Right cardiac atrium (tissue), 5 donors: Measurements from ENCODE around the gene MYO5B. TPM values are rescaled to one million over a fixed set of nuclear protein-coding genes. Genes with fewer than 3 reads are reported as not detected.

Source experiments
- ATAC-seq, 2 donors: fragments of 200-7000 bp; cut with Tn5 transposase; one replicate each; pipeline versions ENCODE4 v1.8.0 to v1.9.1; 2020; ENCODE audit warnings: moderate library complexity in 2 of 2, mild to moderate bottlenecking in 1 of 2
- DNase-seq, 3 donors: peaks; one replicate each; pipeline ENCODE4 v3.0.0-alpha.2; 2020
- H3K27ac ChIP-seq: one replicate; pipeline ENCODE4 v1.5.1; 2013; ENCODE audit warnings: mild to moderate bottlenecking, low read length, control low read depth, moderate library complexity
- H3K27me3 ChIP-seq: one replicate; pipeline ENCODE4 v1.6.1; 2013; ENCODE audit not compliant: control insufficient read depth, insufficient read depth
- H3K4me1 ChIP-seq: one replicate; pipeline ENCODE4 v1.6.1; 2013; ENCODE audit warnings: low read length; ENCODE audit not compliant: control insufficient read depth, insufficient read depth
- H3K4me3 ChIP-seq: one replicate; pipeline ENCODE4 v1.5.1; 2013; ENCODE audit warnings: low read length, control low read depth
- H3K9me3 ChIP-seq: one replicate; pipeline ENCODE4 v1.6.1; 2013; ENCODE audit warnings: low read length; ENCODE audit not compliant: control insufficient read depth
- WGBS: extraction: QIAGEN DNeasy Blood & Tissue Kit; methylation state at CpG from one replicate; pipeline ENCODE4 v1.1.7; 2013; 5-methylcytosine and 5-hydroxymethylcytosine counted together
- intact Hi-C, 4 donors: fragments of 100-400 bp; cut with DNase I; formaldehyde crosslinking; loops; one replicate each; pipeline versions ENCODE4 v1.11.0 to v1.14.0; 2022 to 2023
- polyA plus RNA-seq: library from polyadenylated mRNA; stranded (reverse); fragments of 200-250 nt; gene quantifications from one replicate; pipeline ENCODE4 v1.2.3, GENCODE V29; 2013
- total RNA-seq, 4 donors: library from RNA; stranded (reverse); fragmentation: NEBNext Ultra II Directional; extraction: Animal tissue kit (Norgen Biotek cat#: 25700); gene quantifications; one replicate each; pipeline ENCODE4 v1.2.1, GENCODE V29; 2021
- donor health status: healthy with polysubstance abuse.
- donor health status: DM: no; HTN: yes; CAD: no.
- donor health status: DM: no; HTN: no; CAD: no.
- donor health status: DM: no; HTN: yes; CAD: no; lungs with severe emphysema.
- donor health status: DM: yes; HTN: yes; CAD: no.

MYO5B gene
- total and polyA plus RNA-seq, 5 donors: 1.4 to 4.5 (median 3.1) TPM

- no peaks in the 10 kb centered on the region for H3K4me1 ChIP-seq
- no peak overlapping the region for H3K4me3 ChIP-seq
- ATAC-seq (no peak), DNase-seq (no peak)
- intact Hi-C loops: loop anchor here in 1 of 4 donors (5.0 kb wide), 1 partner anchor 352 kb away; no protein-coding TSS in a partner anchor
- H3K27ac ChIP-seq: no peak overlapping the region
- H3K27me3 ChIP-seq: no peaks in the 10 kb centered on the region
- H3K9me3 ChIP-seq: no peaks in the 10 kb centered on the region
- 87% methylated on average over 26 of the region's 26 CpGs for WGBS
Measured at GRCh38 chr18:49863769-49864621, 331.0 kb downstream of the MYO5B start.

- intact Hi-C loops: loop anchor here in 1 of 4 donors (5.0 kb wide), 1 partner anchor 351 kb away; no protein-coding TSS in a partner anchor
- Histone ChIP-seq H3K27me3 (no peaks in the 10 kb centered on the region), H3K4me1 (no peaks in the 10 kb centered on the region), H3K4me3 (no peak overlapping the region), H3K27ac (no peak overlapping the region), H3K9me3 (no peaks in the 10 kb centered on the region)
- DNase-seq (no peak), ATAC-seq (no peak)
- WGBS: 82% methylated on average over 13 of the region's 13 CpGs
Measured at GRCh38 chr18:49862656-49863385, 332.1 kb downstream of the MYO5B start.

- Histone ChIP-seq H3K27me3 (no peaks in the 10 kb centered on the region), H3K27ac (no peak overlapping the region), H3K4me1 (no peaks in the 10 kb centered on the region), H3K4me3 (no peak overlapping the region), H3K9me3 (no peaks in the 10 kb centered on the region)
- DNase-seq (no peak), ATAC-seq (no peak)
- WGBS: 59% methylated on average over 3 of the region's 3 CpGs
- intact Hi-C loops: loop anchor here in 1 of 4 donors (5.0 kb wide), 1 partner anchor 349 kb away; no protein-coding TSS in a partner anchor
Measured at GRCh38 chr18:49861659-49862058, 333.3 kb downstream of the MYO5B start.

GRCh38 chr18:49859725-49860124, 335.2 kb downstream of the MYO5B start:
- intact Hi-C loops: loop anchor here (2.0 to 10.0 kb wide), 5 partner anchors 295 to 349 kb away; partner anchors contain the start of gene LIPG (in 3 of the 4)
- Histone ChIP-seq H3K9me3 (no peaks in the 10 kb centered on the region), H3K27ac (no peak overlapping the region), H3K27me3 (no peaks in the 10 kb centered on the region), H3K4me1 (no peaks in the 10 kb centered on the region), H3K4me3 (no peak overlapping the region)
- ATAC-seq (no peak), DNase-seq (no peak)
- 89% methylated on average over 12 of the region's 12 CpGs for WGBS

GRCh38 chr18:49859021-49859359, 336.0 kb downstream of the MYO5B start:
- DNase-seq (no peak), ATAC-seq (peak; percentile 24 to 47)
- no peak overlapping the region for H3K27ac ChIP-seq
- no peaks in the 10 kb centered on the region for H3K27me3 ChIP-seq
- H3K4me1 ChIP-seq: no peaks in the 10 kb centered on the region
- intact Hi-C loops: loop anchor here (2.0 to 10.0 kb wide), 4 partner anchors 294 to 348 kb away; partner anchors contain the start of gene LIPG (in 3 of the 4)
- H3K9me3 ChIP-seq: no peaks in the 10 kb centered on the region
- 58% methylated on average over 6 of the region's 6 CpGs for WGBS
- no peak overlapping the region for H3K4me3 ChIP-seq

GRCh38 chr18:49858309-49859020, 336.5 kb downstream of the MYO5B start:
- Histone ChIP-seq H3K27me3 (no peaks in the 10 kb centered on the region), H3K4me3 (no peak overlapping the region), H3K9me3 (no peaks in the 10 kb centered on the region), H3K27ac (no peak overlapping the region), H3K4me1 (no peaks in the 10 kb centered on the region)
- 54% methylated on average over 11 of the region's 11 CpGs for WGBS
- intact Hi-C loops: loop anchor here (2.0 to 10.0 kb wide), 4 partner anchors 294 to 348 kb away; partner anchors contain the start of gene LIPG (in 3 of the 4)
- ATAC-seq: peak; percentile 36 to 72
- DNase-seq: peak; percentile 54 to 73 (median 73)

GRCh38 chr18:49857708-49858107, 337.2 kb downstream of the MYO5B start:
- ATAC-seq (no peak), DNase-seq (no peak)
- H3K9me3 ChIP-seq: no peaks in the 10 kb centered on the region
- no peak overlapping the region for H3K27ac ChIP-seq
- H3K27me3 ChIP-seq: no peaks in the 10 kb centered on the region
- WGBS: 81% methylated on average over 3 of the region's 3 CpGs
- intact Hi-C loops: loop anchor here (2.0 to 10.0 kb wide), 5 partner anchors 293 to 347 kb away; partner anchors contain the start of gene LIPG (in 3 of the 4)
- H3K4me1 ChIP-seq: no peaks in the 10 kb centered on the region
- no peak overlapping the region for H3K4me3 ChIP-seq

- 90% methylated on average over 6 of the region's 6 CpGs for WGBS
- intact Hi-C loops: loop anchor here in 3 of 4 donors (2.0 to 10.0 kb wide), 3 partner anchors 292 to 344 kb away; partner anchors contain the start of gene LIPG (in 3 of the 3)
- ATAC-seq (no peak), DNase-seq (no peak)
- no peak overlapping the region for H3K4me3 ChIP-seq
- no peaks in the 10 kb centered on the region for H3K4me1 ChIP-seq
- H3K9me3 ChIP-seq: no peaks in the 10 kb centered on the region
- no peaks in the 10 kb centered on the region for H3K27me3 ChIP-seq
- H3K27ac ChIP-seq: no peak overlapping the region
Measured at GRCh38 chr18:49856496-49856895, 338.5 kb downstream of the MYO5B start.

GRCh38 chr18:49855711-49856415, 339.1 kb downstream of the MYO5B start:
- Histone ChIP-seq H3K9me3 (no peaks in the 10 kb centered on the region), H3K27ac (no peak overlapping the region), H3K27me3 (no peaks in the 10 kb centered on the region), H3K4me1 (no peaks in the 10 kb centered on the region), H3K4me3 (no peak overlapping the region)
- ATAC-seq (no peak), DNase-seq (no peak)
- intact Hi-C loops: loop anchor here in 3 of 4 donors (2.0 to 10.0 kb wide), 3 partner anchors 291 to 343 kb away; partner anchors contain the start of gene LIPG (in 3 of the 3)
- WGBS: 92% methylated on average over 7 of the region's 7 CpGs

- DNase-seq (no peak), ATAC-seq (no peak)
- intact Hi-C loops: loop anchor here in 3 of 4 donors (5.0 to 10.0 kb wide), 2 partner anchors 290 to 292 kb away; partner anchors contain the start of gene LIPG (in 3 of the 3)
- no peaks in the 10 kb centered on the region for H3K27me3 ChIP-seq
- H3K4me3 ChIP-seq: no peak overlapping the region
- WGBS: 89% methylated on average over 3 of the region's 3 CpGs
- H3K9me3 ChIP-seq: no peaks in the 10 kb centered on the region
- peaks cover under 1% of the 10 kb centered on the region for H3K4me1 ChIP-seq
- no peak overlapping the region for H3K27ac ChIP-seq
Measured at GRCh38 chr18:49854681-49855080, 340.3 kb downstream of the MYO5B start.
